ENCODE data around the gene UBE2H. TPM values are rescaled to one million over a fixed set of nuclear protein-coding genes. Genes with fewer than 3 reads are reported as not detected.

UBE2H gene
- total RNA-seq, 2 donors from 2014 or later = 92.6 to 93.4 TPM

DNA sequence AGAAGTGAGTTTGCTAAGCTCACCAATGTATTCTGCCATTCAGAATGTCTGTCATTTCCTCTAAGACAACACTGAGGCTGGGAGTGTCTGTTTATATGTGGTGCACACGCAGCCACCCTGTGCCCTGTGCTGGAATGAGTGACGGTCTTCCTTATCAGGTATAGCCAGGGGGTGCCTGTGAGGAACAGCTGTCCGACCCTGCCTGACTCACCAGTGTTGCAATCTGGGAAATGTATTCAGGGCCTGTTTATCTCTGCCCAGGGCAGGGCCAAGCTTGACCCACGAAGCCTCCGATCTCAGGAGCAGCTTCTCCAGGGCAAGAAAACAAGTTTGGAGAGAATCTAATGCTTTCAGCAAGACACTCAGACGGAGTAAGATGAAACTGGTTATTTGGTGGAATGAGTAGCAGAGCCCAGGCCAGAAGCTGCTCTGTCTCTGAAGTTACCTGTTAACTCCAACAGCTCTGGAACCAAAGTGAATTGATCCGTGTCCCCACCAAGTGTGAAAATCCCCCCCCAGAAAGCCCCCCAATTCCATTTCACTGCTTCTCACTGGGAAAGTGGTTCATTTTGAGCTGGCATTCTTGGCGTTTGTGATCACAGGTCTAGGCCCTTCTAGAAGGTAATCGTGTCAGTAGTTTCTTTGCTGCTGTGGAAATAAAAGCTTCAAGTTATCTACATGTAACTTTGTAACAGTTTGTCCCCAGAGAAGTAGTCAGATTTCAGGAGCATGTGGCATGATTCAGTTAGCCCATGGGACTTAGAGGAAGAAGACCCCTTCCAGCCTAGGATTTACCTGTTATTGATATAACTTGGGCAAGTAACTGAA, 6.1 kb upstream of the UBE2H start:
- 37 to 45% methylated on average over 9 of the region's 9 CpGs for WGBS, 2 donors
- DNase-seq (peak; percentile 55 to 84 (median 78)), ATAC-seq (peak; percentile 93)
- Histone ChIP-seq H3K4me1 (peaks cover 13% of the 10 kb centered on the region), H3K27me3 (no peaks in the 10 kb centered on the region), H3K9me3 (no peaks in the 10 kb centered on the region), H3K27ac (peak overlapping the region in 3 of 4 donors; percentile 11 to 60 (median 25)), H3K36me3 (replicated peaks in 1 of 2; ENCODE audit: insufficient read depth in 1 of 2, low read depth in 2 of 2) (no peaks in the 10 kb centered on the region), H3K4me3 (no peak overlapping the region)
- intact Hi-C loops (cut with DNase I) = no loop called here
- TF ChIP-seq POLR2A (IDR thresholded peaks at IDR 0.05) = no peak
- TF ChIP-seq, protein P1, sequence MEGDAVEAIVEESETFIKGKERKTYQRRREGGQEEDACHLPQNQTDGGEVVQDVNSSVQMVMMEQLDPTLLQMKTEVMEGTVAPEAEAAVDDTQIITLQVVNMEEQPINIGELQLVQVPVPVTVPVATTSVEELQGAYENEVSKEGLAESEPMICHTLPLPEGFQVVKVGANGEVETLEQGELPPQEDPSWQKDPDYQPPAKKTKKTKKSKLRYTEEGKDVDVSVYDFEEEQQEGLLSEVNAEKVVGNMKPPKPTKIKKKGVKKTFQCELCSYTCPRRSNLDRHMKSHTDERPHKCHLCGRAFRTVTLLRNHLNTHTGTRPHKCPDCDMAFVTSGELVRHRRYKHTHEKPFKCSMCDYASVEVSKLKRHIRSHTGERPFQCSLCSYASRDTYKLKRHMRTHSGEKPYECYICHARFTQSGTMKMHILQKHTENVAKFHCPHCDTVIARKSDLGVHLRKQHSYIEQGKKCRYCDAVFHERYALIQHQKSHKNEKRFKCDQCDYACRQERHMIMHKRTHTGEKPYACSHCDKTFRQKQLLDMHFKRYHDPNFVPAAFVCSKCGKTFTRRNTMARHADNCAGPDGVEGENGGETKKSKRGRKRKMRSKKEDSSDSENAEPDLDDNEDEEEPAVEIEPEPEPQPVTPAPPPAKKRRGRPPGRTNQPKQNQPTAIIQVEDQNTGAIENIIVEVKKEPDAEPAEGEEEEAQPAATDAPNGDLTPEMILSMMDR (IDR thresholded peaks at IDR 0.05) = no peak

GRCh38 chr7:129955993-129956543, 3.3 kb upstream of the UBE2H start:
- H3K27ac ChIP-seq = no peak overlapping the region
- peaks cover 21% of the 10 kb centered on the region for H3K4me1 ChIP-seq
- no peaks in the 10 kb centered on the region for H3K9me3 ChIP-seq
- no peak for DNase-seq
- WGBS, 2 donors = 88 to 89% methylated on average over 8 of the region's 8 CpGs
- H3K4me3 ChIP-seq = no peak overlapping the region
- no peak for TF ChIP-seq POLR2A (IDR thresholded peaks at IDR 0.05)
- TF ChIP-seq, protein P1 (IDR thresholded peaks at IDR 0.05) = no peak
- H3K27me3 ChIP-seq = no peaks in the 10 kb centered on the region
- intact Hi-C loops (cut with DNase I) = no loop called here
- no peak for ATAC-seq
- no peaks in the 10 kb centered on the region for H3K36me3 ChIP-seq (replicated peaks in 1 of 2; ENCODE audit: insufficient read depth in 1 of 2, low read depth in 2 of 2)

DNA sequence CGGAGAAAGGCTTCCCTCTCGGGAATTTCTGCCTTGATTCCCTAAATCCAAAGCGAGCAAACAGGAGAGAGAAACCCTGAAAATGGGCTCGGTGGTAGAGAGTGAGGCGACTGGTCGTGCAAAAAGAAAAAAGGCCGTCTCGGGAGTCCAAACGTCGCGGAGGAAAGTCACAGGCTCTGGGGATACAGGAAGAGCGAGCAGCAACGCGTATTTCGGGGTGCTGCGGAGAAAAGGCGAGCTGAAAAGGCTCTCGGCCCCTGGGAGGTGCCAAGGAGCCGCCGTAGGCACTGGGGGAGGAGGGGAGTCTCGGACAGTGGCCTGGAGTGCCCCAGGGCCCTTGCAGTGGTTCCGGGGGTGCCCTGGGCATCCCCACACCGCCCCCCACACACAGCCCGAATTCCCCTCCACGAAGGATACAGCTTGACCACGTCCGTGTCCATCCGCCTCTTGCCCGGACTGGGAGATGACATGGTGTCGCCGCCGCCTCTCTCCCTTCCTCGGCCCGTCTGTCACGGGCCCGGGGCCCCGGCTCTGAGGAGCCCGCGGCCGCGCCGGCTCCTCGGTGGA, 591 bp downstream of the UBE2H start:
- peak; percentile 43 for ATAC-seq
- no peaks in the 10 kb centered on the region for H3K36me3 ChIP-seq (replicated peaks in 1 of 2; ENCODE audit: insufficient read depth in 1 of 2, low read depth in 2 of 2)
- TF ChIP-seq, protein P1 (IDR thresholded peaks at IDR 0.05) = no peak
- TF ChIP-seq POLR2A (IDR thresholded peaks at IDR 0.05) = peak in 1 of 3 donors; percentile 34
- no peaks in the 10 kb centered on the region for H3K9me3 ChIP-seq
- peak overlapping the region; percentile 63 to 91 for H3K4me3 ChIP-seq
- H3K27me3 ChIP-seq = no peaks in the 10 kb centered on the region
- intact Hi-C loops (cut with DNase I) = no loop called here
- DNase-seq = peak; percentile 55 to 76 (median 66)
- peaks cover 35% of the 10 kb centered on the region for H3K4me1 ChIP-seq
- WGBS, 2 donors = 0 to 1% methylated on average over 14 to 37 of the region's 43 CpGs
- peak overlapping the region; percentile 98 to 99 (median 98) for H3K27ac ChIP-seq

GRCh38 chr7:129951226-129952085, 1.3 kb downstream of the UBE2H start:
- Histone ChIP-seq H3K27ac (peak overlapping the region; percentile 98 to 99 (median 98)), H3K27me3 (no peaks in the 10 kb centered on the region), H3K4me1 (peaks cover 42% of the 10 kb centered on the region), H3K4me3 (peak overlapping the region; percentile 63 to 91), H3K36me3 (replicated peaks in 1 of 2; ENCODE audit: insufficient read depth in 1 of 2, low read depth in 2 of 2) (no peaks in the 10 kb centered on the region), H3K9me3 (no peaks in the 10 kb centered on the region)
- peak in 1 of 3 donors; percentile 20 for TF ChIP-seq POLR2A (IDR thresholded peaks at IDR 0.05)
- TF ChIP-seq, protein P1 (IDR thresholded peaks at IDR 0.05) = peak in 2 of 7 experiments; percentile 9 to 11
- WGBS, 2 donors = 0 to 1% methylated on average over 8 of the region's 8 CpGs
- intact Hi-C loops (cut with DNase I) = no loop called here
- no peak for ATAC-seq
- DNase-seq = peak; percentile 32 to 64 (median 45)

All from body of pancreas (tissue), 4 donors.